Ramos (cell line): ENCODE results near the gene ZNF488.

Experiments
- in situ Hi-C: fragments of 300-500 bp; cut with MboI; formaldehyde crosslinking; loops from one replicate; pipeline ENCODE4 v1.14.3; 2022; ENCODE audit warnings: low sequenced_read_pairs; ENCODE audit not compliant: unreplicated experiment

Gene ZNF488

GRCh38 chr10:47317251-47317650 lies 66.8 kb downstream of the ZNF488 start:
- in situ Hi-C loops: loop anchor here (5.0 kb wide), 1 partner anchor 275 kb away; no protein-coding TSS in a partner anchor

GRCh38 chr10:47316131-47316530 lies 68.0 kb downstream of the ZNF488 start:
- in situ Hi-C loops: loop anchor here (5.0 kb wide), 1 partner anchor 274 kb away; no protein-coding TSS in a partner anchor
